ENCODE results near the gene KCTD12. TPM values are rescaled to one million over a fixed set of nuclear protein-coding genes. Genes with fewer than 3 reads are reported as not detected.

The KCTD12 gene
- total RNA-seq, 4 donors from 2014 or later = 112 to 169 (median 148) TPM

GRCh38 chr13:76886005-76886291, 257 bp downstream of the KCTD12 start:
- Histone ChIP-seq H3K36me3 (no peaks in the 10 kb centered on the region), H3K27ac (replicated peaks in 1 of 4) (peak overlapping the region; percentile 90 to 97 (median 94)), H3K9me3 (no peaks in the 10 kb centered on the region), H3K4me1 (peaks cover 5 to 47% (median 45%) of the 10 kb centered on the region in 4 donors), H3K4me3 (peak overlapping the region; percentile 83 to 95 (median 89)), H3K27me3 (no peaks in the 10 kb centered on the region)
- WGBS = under 1% methylated on average over 22 of the region's 37 CpGs
- intact Hi-C loops (cut with DNase I) = loop anchor here (5.0 kb wide), 2 partner anchors 219 to 1014 kb away; no protein-coding TSS in a partner anchor
- DNase-seq (ENCODE audit: extremely low spot score) = no peak
- TF ChIP-seq EP300 (IDR thresholded peaks at IDR 0.05) (no peak), POLR2A (IDR thresholded peaks at IDR 0.05; ENCODE audit: low read depth) (no peak), POLR2AphosphoS5 (IDR thresholded peaks at IDR 0.05) (no peak)
- TF ChIP-seq, protein P1, sequence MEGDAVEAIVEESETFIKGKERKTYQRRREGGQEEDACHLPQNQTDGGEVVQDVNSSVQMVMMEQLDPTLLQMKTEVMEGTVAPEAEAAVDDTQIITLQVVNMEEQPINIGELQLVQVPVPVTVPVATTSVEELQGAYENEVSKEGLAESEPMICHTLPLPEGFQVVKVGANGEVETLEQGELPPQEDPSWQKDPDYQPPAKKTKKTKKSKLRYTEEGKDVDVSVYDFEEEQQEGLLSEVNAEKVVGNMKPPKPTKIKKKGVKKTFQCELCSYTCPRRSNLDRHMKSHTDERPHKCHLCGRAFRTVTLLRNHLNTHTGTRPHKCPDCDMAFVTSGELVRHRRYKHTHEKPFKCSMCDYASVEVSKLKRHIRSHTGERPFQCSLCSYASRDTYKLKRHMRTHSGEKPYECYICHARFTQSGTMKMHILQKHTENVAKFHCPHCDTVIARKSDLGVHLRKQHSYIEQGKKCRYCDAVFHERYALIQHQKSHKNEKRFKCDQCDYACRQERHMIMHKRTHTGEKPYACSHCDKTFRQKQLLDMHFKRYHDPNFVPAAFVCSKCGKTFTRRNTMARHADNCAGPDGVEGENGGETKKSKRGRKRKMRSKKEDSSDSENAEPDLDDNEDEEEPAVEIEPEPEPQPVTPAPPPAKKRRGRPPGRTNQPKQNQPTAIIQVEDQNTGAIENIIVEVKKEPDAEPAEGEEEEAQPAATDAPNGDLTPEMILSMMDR (IDR thresholded peaks at IDR 0.05) = no peak

DNA sequence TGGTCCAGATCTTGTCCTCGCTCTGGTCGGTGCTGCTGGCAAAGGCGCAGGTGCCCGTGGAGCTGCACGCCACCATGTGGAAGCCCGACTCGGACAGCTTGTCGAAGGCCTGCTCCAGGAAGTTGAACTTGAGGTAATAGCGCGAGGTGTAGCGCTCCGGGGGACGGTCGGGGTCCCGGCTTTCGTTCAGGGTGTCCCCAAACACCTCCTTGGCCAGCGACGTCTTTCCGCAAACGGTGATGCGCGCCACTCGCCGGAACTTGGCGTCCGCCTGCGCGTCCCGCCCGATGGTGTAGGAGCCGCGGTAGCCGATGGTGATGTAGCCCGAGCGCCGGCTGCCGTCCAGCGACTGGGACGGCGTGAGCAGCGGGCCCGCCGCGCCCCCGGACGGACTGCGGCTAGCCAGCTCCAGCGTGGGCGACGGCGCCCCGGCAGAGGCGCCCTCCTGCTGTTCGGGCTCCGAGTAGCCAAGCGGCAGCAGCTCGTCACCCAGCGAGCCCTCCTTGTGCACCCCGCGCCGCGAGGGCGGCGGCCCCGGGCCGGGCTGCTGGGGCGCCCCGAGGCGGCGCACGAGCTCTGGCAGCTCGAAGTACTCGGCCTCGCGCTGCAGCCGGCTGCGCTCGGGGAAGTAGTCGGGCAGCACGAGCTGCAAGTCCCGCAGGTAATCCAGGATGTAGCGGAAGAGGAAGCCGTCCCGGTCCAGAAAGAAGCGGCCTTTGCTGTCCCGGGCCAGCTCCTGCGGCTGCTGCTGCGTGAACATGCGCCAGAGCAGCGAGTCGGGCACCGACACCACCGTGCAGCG, 801 bp downstream of the KCTD12 start:
- Histone ChIP-seq H3K4me3 (peak overlapping the region; percentile 83 to 95 (median 89)), H3K27ac (replicated peaks in 1 of 4) (peak overlapping the region; percentile 90 to 97 (median 94)), H3K9me3 (no peaks in the 10 kb centered on the region), H3K27me3 (no peaks in the 10 kb centered on the region), H3K4me1 (peaks cover 5 to 50% (median 50%) of the 10 kb centered on the region in 4 donors), H3K36me3 (no peaks in the 10 kb centered on the region)
- WGBS = 0% methylated on average over 12 of the region's 94 CpGs
- intact Hi-C loops (cut with DNase I) = loop anchor here (5.0 kb wide), 2 partner anchors 218 to 1013 kb away; no protein-coding TSS in a partner anchor
- no peak for DNase-seq (ENCODE audit: extremely low spot score)
- peak; percentile 29 to 58 for TF ChIP-seq POLR2AphosphoS5 (IDR thresholded peaks at IDR 0.05)
- no peak for TF ChIP-seq EP300 (IDR thresholded peaks at IDR 0.05)
- TF ChIP-seq, protein P1 (IDR thresholded peaks at IDR 0.05) = peak; percentile 33 to 55 (median 40)

DNA sequence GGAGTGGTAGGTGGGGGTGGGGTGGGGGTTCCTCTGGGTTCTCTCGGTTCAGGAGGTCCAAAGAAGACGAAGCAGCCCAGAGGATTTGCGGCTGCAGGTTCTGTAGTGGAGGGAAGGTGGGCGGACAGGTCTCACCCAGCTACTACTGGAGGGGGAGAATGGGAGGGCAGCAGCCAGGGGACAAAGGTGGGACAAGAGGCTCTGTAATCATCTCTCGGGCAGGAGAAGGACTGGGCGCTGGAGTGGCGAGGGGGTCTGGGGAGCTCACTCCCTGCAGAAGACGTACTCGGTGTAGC, 1.4 kb downstream of the KCTD12 start:
- intact Hi-C loops (cut with DNase I) = loop anchor here (5.0 kb wide), 2 partner anchors 218 to 1013 kb away; no protein-coding TSS in a partner anchor
- 2% methylated on average over 9 of the region's 9 CpGs for WGBS
- Histone ChIP-seq H3K27ac (replicated peaks in 1 of 4) (peak overlapping the region; percentile 90 to 97 (median 94)), H3K4me3 (peak overlapping the region; percentile 83 to 95 (median 89)), H3K27me3 (no peaks in the 10 kb centered on the region), H3K4me1 (peaks cover 5 to 56% (median 55%) of the 10 kb centered on the region in 4 donors), H3K36me3 (no peaks in the 10 kb centered on the region), H3K9me3 (no peaks in the 10 kb centered on the region)
- DNase-seq (ENCODE audit: extremely low spot score) = no peak
- TF ChIP-seq, protein P1 (IDR thresholded peaks at IDR 0.05) = no peak
- no peak for TF ChIP-seq EP300 (IDR thresholded peaks at IDR 0.05)

DNA sequence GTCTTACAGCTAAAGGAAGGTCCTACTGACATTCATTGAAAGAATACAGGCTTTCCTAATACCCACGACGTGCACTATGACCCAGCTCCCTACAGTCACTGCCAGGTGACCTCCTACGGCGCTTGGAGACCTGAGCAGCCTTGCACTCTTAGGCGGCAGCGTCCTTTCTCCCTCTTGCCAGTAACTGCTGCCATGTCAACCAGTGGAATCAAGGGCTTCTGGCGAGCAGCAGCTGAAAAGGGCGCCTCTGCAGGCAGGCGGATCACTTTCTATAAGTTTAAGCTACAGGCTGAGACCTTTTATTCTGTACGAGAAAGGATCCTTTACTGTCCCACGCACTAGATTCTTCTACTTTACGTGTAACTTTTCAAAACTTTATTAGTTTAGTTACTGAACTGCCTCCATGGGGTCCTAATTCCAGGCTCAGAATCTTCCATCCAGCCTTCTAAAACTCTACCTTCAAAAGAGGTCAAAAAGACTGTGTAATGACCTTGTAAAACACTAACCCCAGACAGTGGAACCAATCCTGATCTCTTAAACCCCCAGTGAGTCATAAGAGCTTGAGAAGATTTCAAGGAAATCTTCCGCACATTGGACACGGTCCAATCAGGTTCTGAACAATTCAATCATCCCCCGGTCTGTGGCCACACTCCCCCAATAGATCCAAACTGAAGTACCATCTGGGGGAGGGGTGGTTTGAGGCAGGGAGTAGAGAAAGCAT, 1.9 kb downstream of the KCTD12 start:
- no peak for TF ChIP-seq EP300 (IDR thresholded peaks at IDR 0.05)
- TF ChIP-seq, protein P1 (IDR thresholded peaks at IDR 0.05) = peak; percentile 29 to 43 (median 32)
- no peak for TF ChIP-seq POLR2A (IDR thresholded peaks at IDR 0.05; ENCODE audit: low read depth)
- peak; percentile 37 to 42 for TF ChIP-seq POLR2AphosphoS5 (IDR thresholded peaks at IDR 0.05)
- no peak for DNase-seq (ENCODE audit: extremely low spot score)
- Histone ChIP-seq H3K36me3 (no peaks in the 10 kb centered on the region), H3K4me1 (peaks cover 5 to 61% (median 59%) of the 10 kb centered on the region in 4 donors), H3K27ac (replicated peaks in 1 of 4) (peak overlapping the region; percentile 90 to 97 (median 94)), H3K27me3 (no peaks in the 10 kb centered on the region), H3K9me3 (no peaks in the 10 kb centered on the region), H3K4me3 (peak overlapping the region; percentile 83 to 95 (median 89))
- intact Hi-C loops (cut with DNase I) = no loop called here
- WGBS = 17% methylated on average over 15 of the region's 15 CpGs
